Measurements from ENCODE around the gene ANKRD61.

- TF ChIP-seq POLR2A (IDR thresholded peaks at IDR 0.05) (no peak), EP300 (IDR thresholded peaks at IDR 0.05) (no peak)
- TF ChIP-seq, protein P1, sequence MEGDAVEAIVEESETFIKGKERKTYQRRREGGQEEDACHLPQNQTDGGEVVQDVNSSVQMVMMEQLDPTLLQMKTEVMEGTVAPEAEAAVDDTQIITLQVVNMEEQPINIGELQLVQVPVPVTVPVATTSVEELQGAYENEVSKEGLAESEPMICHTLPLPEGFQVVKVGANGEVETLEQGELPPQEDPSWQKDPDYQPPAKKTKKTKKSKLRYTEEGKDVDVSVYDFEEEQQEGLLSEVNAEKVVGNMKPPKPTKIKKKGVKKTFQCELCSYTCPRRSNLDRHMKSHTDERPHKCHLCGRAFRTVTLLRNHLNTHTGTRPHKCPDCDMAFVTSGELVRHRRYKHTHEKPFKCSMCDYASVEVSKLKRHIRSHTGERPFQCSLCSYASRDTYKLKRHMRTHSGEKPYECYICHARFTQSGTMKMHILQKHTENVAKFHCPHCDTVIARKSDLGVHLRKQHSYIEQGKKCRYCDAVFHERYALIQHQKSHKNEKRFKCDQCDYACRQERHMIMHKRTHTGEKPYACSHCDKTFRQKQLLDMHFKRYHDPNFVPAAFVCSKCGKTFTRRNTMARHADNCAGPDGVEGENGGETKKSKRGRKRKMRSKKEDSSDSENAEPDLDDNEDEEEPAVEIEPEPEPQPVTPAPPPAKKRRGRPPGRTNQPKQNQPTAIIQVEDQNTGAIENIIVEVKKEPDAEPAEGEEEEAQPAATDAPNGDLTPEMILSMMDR (IDR thresholded peaks at IDR 0.05) = no peak
Observed at GRCh38 chr7:6031567-6031966, 391 bp downstream of the ANKRD61 start.
